ENCODE results near the gene NDUFB3. TPM values are rescaled to one million over a fixed set of nuclear protein-coding genes. Genes with fewer than 3 reads are reported as not detected.
"Not testable (repeated sequence)": the region's sequence is repeated elsewhere in the genome, so short reads cannot be mapped to it uniquely, and the experiment has no call there.

NDUFB3 gene
- total and polyA plus RNA-seq, 2 donors (not counting 1 experiment from before 2014, with no cell fraction given), result 13.0 to 44.7 TPM

- DNase-seq (peak; percentile 83), ATAC-seq (ENCODE audit: low read depth) (peak; percentile 34)
- WGBS (ENCODE audit: insufficient coverage), result 1% methylated on average over 15 of the region's 22 CpGs
- intact Hi-C loops (cut with micrococcal nuclease), result loop anchor here (1.0 to 5.0 kb wide), 4 partner anchors 46 to 405 kb away; partner anchors contain the start of genes BZW1 and HYCC2
- Histone ChIP-seq H3K36me3 (replicated peaks in 1 of 2; ENCODE audit: control extremely low read depth in 1 of 2, control insufficient read depth in 1 of 2, extremely low read depth in 1 of 2, insufficient read depth in 2 of 2, low read length in 1 of 2) (peaks cover 0 to 2% of the 10 kb centered on the region in 2 experiments), H3K9me3 (ENCODE audit: control extremely low read depth in 1 of 3, control insufficient read depth in 2 of 3, insufficient read depth in 1 of 3, low read length in 2 of 3) (peaks cover 0 to 5% (median 0%) of the 10 kb centered on the region in 3 donors), H4K20me1 (ENCODE audit: control insufficient read depth, insufficient read depth, low read length, poor library complexity, severe bottlenecking) (no peaks in the 10 kb centered on the region), H3K27ac (ENCODE audit: low read length in 2 of 2) (peak overlapping the region; percentile 94 to 96), H3K79me2 (ENCODE audit: control insufficient read depth, insufficient read depth, low read length) (peaks cover 57% of the 10 kb centered on the region), H3K4me1 (ENCODE audit: control insufficient read depth in 2 of 2, insufficient read depth in 2 of 2, low read length in 2 of 2) (peaks cover 51 to 60% of the 10 kb centered on the region in 2 donors), H3K4me2 (replicated peaks; ENCODE audit: low read depth, low read length, poor library complexity, severe bottlenecking) (peak overlapping the region; percentile 87), H3K27me3 (replicated peaks in 1 of 4; ENCODE audit: control extremely low read depth in 1 of 4, control insufficient read depth in 3 of 4, insufficient read depth in 4 of 4, low read length in 3 of 4) (no peaks in the 10 kb centered on the region), H3K4me3 (ENCODE audit: control extremely low read depth in 1 of 5, extremely low read depth in 1 of 5, insufficient read depth in 1 of 5, low read depth in 2 of 5, low read length in 4 of 5) (peak overlapping the region; percentile 66 to 100 (median 97)), H2AFZ (ENCODE audit: insufficient read depth, low read depth, low read length, poor library complexity, severe bottlenecking) (peak overlapping the region; percentile 80), H3K9ac (ENCODE audit: low read length) (peak overlapping the region; percentile 99)
- Mint-ChIP-seq H3K27me3 (no peaks in the 10 kb centered on the region), H3K27ac (peak overlapping the region; percentile 98), H3K4me1 (peaks cover 65% of the 10 kb centered on the region), H3K9me3 (ENCODE audit: insufficient read depth) (no peaks in the 10 kb centered on the region), H3K4me3 (peak overlapping the region; percentile 98)
- CTCF ChIA-PET, result interaction anchor here (0.7 to 5.4 kb wide), 25 partner anchors 9 to 253 kb away, joined by 3 to 100 read pairs (median 5); partner anchors contain the start of genes CASP10, CLK1, HYCC2 and NDUFB3
- TF ChIP-seq EZH2 (IDR thresholded peaks at IDR 0.05; ENCODE audit: borderline replicate concordance, insufficient read depth, low read depth, low read length, poor library complexity, severe bottlenecking) (no peak), CTCF (IDR thresholded peaks at IDR 0.05) (peak; percentile 53)
- POLR2A ChIA-PET, result interaction anchor here (0.5 to 3.5 kb wide), 20 partner anchors 14 to 329 kb away, joined by 3 to 55 read pairs (median 6); partner anchors contain the start of genes CASP10, CASP8, CLK1 and NDUFB3
Observed at GRCh38 chr2:201116959-201117734, 45.3 kb downstream of the NDUFB3 start.

GRCh38 chr2:201117735-201118094 is 45.9 kb downstream of the NDUFB3 start:
- Mint-ChIP-seq H3K27ac (peak overlapping the region; percentile 98), H3K4me3 (peak overlapping the region; percentile 98), H3K4me1 (peaks cover 69% of the 10 kb centered on the region)
- not testable (repeated sequence) for ATAC-seq (ENCODE audit: low read depth); H4K20me1 ChIP-seq (ENCODE audit: control insufficient read depth, insufficient read depth, low read length, poor library complexity, severe bottlenecking); H3K27me3 ChIP-seq (replicated peaks in 1 of 4; ENCODE audit: control extremely low read depth in 1 of 4, control insufficient read depth in 3 of 4, insufficient read depth in 4 of 4, low read length in 3 of 4); H3K36me3 ChIP-seq (replicated peaks in 1 of 2; ENCODE audit: control extremely low read depth in 1 of 2, control insufficient read depth in 1 of 2, extremely low read depth in 1 of 2, insufficient read depth in 2 of 2, low read length in 1 of 2); H3K9me3 ChIP-seq (ENCODE audit: control extremely low read depth in 1 of 3, control insufficient read depth in 2 of 3, insufficient read depth in 1 of 3, low read length in 2 of 3); H3K9me3 Mint-ChIP-seq (ENCODE audit: insufficient read depth); H3K27me3 Mint-ChIP-seq; DNase-seq
- Histone ChIP-seq H3K4me1 (ENCODE audit: control insufficient read depth in 2 of 2, insufficient read depth in 2 of 2, low read length in 2 of 2) (peaks cover 57 to 66% of the 10 kb centered on the region in 2 donors), H3K79me2 (ENCODE audit: control insufficient read depth, insufficient read depth, low read length) (peaks cover 63% of the 10 kb centered on the region), H2AFZ (ENCODE audit: insufficient read depth, low read depth, low read length, poor library complexity, severe bottlenecking) (peak overlapping the region; percentile 80), H3K27ac (ENCODE audit: low read length in 2 of 2) (peak overlapping the region; percentile 94 to 96), H3K4me3 (ENCODE audit: control extremely low read depth in 1 of 5, extremely low read depth in 1 of 5, insufficient read depth in 1 of 5, low read depth in 2 of 5, low read length in 4 of 5) (peak overlapping the region; percentile 66 to 100 (median 97)), H3K4me2 (replicated peaks; ENCODE audit: low read depth, low read length, poor library complexity, severe bottlenecking) (peak overlapping the region; percentile 87), H3K9ac (ENCODE audit: low read length) (peak overlapping the region; percentile 99)
- intact Hi-C loops (cut with micrococcal nuclease), result loop anchor here (1.0 to 5.0 kb wide), 11 partner anchors 12 to 405 kb away; partner anchors contain the start of genes BZW1, HYCC2, NIF3L1 and ORC2
- ChIA-PET CTCF (interaction anchor here (0.9 to 5.4 kb wide), 21 partner anchors 9 to 254 kb away, joined by 3 to 100 read pairs (median 5); partner anchors contain the start of genes CASP10, CLK1, HYCC2 and NDUFB3), POLR2A (interaction anchor here (0.6 to 3.5 kb wide), 16 partner anchors 11 to 329 kb away, joined by 3 to 55 read pairs (median 7); partner anchors contain the start of genes CASP10, CASP8 and CLK1)
- WGBS (ENCODE audit: insufficient coverage), result 28% methylated on average over 5 of the region's 13 CpGs
